Tibial nerve (tissue), 4 donors: ENCODE data around the gene CAMKK2.

Experiments used
- CTCF ChIP-seq, 5 experiments: fragments of 200-600 bp in 3 of 5; fragments of 450-650 bp in 2 of 5; sonication (generic) in 3 of 5; IDR thresholded peaks; one replicate each; pipeline ENCODE4 v1.5.1; 2016 to 2019; ENCODE audit warnings: antibody characterized with exemption in 5 of 5, mild to moderate bottlenecking in 3 of 5, moderate library complexity in 2 of 5
- EP300 ChIP-seq, 2 donors: sonication (generic); formaldehyde crosslinking; IDR thresholded peaks; one replicate each; pipeline ENCODE4 v1.6.1; 2017; ENCODE audit warnings: antibody characterized with exemption in 2 of 2, mild to moderate bottlenecking in 1 of 2

GRCh38 chr12:121218588-121219352 is 77.7 kb downstream of the CAMKK2 start:
- TF ChIP-seq EP300 (IDR thresholded peaks at IDR 0.05) (no peak), CTCF (IDR thresholded peaks at IDR 0.05) (no peak)
